Bone marrow (tissue), 2 donors: Measurements from ENCODE around the gene NOS1AP.
"Not testable (repeated sequence)": the region's sequence is repeated elsewhere in the genome, so short reads cannot be mapped to it uniquely, and the experiment has no call there.

Experiments used
- DNase-seq, 2 donors: peaks; one replicate each; lab custom pipeline; 2025; lab: John Stamatoyannopoulos, UW

The NOS1AP gene

DNA sequence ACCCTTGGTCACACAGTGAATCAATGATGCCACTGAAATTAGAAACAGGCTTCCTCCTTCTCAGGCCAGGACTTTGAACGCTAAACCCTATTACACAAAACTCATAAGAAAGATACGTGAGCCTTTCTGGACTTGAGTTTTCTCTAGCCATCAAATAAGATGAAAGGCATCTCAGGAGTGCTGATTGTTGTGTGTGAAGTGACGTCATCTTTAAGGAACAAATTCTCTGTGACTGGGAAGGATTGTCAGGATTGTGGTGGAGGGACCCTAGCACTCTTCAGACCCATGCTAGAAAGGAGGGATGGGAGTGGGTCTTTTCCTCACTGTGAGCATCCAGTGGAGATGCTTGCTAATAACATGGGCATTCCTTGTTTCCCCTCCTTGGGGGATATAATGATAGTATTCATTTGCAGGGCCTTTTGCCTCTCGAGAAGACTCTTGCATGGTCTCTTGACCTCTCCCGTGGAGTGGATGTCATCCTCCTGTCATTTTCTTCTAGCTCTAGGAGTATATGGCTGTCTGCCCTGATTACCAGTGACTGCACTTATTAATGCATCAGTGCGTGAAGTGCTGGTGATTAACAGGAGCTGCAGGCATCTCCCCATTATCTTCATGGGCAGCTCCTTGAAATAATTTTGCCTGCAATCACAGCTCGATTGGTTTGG is 267.3 kb downstream of the NOS1AP start:
- DNase-seq = no peak

GRCh38 chr1:162342452-162342983 is 273.0 kb downstream of the NOS1AP start:
- no peak for DNase-seq

DNA sequence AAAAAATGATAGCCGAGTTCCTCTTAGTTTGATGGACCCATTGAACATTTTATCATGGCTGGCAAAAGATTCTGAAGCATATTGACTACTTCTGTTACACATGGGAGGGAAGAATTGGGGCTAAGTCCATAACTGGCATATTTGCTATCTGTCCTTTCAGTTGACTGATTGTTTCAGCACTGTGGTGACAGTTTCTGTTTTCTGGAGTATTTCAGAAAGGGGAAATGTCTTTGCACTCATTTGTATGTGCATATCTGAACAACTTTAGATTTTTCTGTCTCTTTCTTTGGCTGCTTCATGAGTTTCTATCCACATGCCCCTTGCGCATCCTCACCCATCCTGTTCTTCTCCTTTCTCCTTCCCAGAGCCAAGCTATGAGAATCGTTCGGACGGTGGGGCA is 274.0 kb downstream of the NOS1AP start:
- DNase-seq = no peak

- DNase-seq = no peak
Observed at GRCh38 chr1:162347281-162347680, 277.8 kb downstream of the NOS1AP start.

GRCh38 chr1:162349635-162350330 is 280.3 kb downstream of the NOS1AP start:
- no peak for DNase-seq

DNA sequence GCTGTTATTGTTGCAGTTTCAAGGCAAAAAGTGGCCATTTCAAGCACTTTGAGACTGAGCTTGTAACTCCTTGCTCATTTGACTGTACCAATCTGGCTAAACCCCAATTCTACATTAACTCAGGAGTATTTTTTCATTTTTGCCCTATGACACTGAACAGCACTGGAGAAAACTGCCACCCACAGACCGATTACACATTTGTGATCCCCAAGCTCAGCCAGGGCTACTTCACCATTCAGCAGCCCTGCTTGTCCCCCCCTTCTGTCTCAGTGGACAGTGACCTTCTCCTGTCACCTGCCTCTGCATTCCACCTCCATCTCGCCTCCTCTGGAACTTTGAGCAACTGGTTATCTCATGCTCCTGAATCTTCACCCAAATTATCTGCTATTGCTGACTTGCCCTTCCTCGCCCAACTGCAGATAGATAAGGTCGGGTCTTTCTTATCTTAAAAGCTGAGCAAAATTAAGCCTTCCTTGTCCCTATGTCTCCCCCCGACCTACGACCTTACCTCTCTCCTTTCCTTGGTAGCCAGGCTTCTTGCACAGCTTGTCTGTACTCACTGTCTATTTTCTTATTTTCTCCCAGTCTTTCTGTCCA is 281.9 kb downstream of the NOS1AP start:
- no peak for DNase-seq

DNA sequence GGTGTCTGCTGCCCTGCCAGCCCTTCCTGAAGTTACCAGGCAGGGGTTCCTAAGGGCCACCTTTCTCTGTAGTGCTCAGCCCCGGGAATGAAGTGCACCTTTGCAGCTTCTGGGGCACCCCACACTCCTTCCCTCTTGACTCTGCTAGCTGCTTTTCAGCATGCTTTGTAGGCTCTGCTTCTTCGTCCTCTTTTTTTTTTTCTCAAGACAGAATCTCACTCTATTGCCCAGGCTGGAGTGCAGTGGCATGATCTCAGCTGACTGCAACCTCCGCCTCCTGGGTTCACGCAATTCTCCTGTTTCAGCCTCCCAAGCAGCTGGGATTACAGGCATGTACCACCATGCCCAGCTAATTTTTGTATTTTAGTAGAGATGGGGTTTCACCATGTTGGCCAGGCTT is 282.4 kb downstream of the NOS1AP start:
- DNase-seq = not testable (repeated sequence)

DNA sequence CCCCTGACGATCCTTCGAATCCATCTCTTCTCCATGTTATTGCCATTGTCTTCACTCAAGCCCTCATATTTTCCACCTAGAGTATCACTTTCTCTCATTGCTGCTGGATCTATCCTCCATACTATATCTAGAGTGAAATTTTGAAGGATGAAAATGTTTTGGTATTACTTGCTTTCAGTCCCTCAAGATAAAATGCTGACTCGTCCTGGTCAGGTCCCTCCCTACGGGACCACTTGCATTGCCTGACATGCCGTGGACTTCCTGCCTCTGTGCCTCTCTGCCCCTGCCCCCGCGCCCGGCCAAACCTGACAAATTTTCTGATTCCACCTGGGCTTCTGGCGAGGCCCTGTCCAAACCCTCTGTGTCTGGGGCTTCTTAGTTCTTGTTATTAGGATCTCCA is 283.6 kb downstream of the NOS1AP start:
- no peak for DNase-seq

DNA sequence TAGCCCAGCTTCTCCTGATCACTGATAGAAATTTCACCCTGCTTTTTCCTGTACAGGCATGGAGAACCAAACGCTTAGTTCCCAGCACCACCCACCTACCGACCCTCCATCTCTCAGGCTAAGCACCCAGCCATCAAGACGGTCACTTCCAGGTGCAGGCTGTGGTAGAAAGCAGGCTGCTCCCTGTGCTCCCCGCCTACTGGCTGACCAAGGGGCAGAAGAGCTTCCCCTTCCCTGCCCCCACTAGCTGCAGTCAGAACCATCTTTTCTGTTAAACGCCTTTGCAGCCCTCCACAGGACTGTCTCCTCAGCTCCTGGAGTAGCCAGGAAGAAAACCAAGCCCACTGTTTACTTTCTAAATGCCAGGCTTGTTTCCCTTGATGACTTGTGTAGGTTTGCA is 284.2 kb downstream of the NOS1AP start:
- no peak for DNase-seq

DNA sequence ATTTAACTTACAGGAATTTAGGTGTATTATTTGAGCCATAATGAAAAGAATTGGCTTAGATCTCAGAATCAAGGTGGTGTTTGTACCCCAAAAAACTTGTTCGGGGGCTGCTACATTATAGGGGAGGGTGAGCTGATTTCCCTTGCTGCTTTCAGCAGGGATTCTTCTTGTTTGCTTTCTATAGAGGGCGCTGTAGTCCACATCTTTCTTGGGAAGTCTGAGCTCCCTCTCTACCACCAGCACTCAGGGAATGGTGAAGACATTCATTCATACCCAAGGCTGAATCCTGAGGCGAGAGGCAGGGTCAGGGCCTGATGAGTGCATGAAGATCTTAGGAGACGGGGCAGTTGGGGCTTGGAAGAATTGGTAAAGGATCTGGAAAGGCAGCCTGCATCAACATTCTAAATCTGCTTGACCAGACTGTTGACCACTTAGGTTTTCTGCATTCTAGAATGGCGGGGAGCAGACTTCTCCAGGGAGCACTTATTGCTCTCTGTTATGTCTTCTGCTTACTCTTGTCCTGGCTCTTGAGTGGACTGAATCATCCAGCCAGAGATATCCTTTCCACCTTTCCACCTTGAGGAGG is 288.3 kb downstream of the NOS1AP start:
- DNase-seq = no peak

- DNase-seq = no peak
Observed at GRCh38 chr1:162358928-162359327, 289.4 kb downstream of the NOS1AP start.

GRCh38 chr1:162359523-162360236 is 290.2 kb downstream of the NOS1AP start:
- no peak for DNase-seq

DNA sequence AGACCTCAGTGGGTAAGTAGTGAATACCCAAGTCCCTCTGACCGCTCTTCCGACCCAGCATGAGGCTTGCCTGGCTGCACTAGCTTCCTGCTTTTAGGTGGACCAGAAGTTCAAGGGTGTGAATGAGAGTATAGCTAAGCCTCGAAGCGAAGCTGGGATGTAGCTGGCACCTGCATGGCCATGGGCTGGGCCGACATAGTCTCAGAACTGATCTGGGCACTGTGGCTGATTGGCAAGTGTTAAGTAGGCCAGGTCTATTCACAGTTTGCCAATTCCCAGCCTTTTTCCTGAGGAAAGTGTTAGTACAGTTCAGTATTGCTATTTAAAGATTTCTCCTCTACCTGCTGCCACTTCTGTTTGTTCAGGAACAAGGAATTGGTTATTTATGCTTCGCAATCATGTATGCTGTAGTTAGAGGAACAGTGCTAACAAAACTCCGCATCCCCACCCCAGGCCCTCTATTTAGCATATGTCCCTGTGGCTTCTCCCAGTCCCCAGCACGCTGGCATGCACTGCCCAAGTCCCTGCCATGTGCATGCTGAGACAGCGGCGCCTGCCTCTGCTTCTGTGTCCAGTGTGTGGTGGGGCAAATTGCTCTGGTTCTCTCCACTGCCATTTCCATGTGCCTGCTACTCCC is 290.9 kb downstream of the NOS1AP start:
- DNase-seq = no peak

- no peak for DNase-seq
Observed at GRCh38 chr1:162360874-162361260, 291.4 kb downstream of the NOS1AP start.

DNA sequence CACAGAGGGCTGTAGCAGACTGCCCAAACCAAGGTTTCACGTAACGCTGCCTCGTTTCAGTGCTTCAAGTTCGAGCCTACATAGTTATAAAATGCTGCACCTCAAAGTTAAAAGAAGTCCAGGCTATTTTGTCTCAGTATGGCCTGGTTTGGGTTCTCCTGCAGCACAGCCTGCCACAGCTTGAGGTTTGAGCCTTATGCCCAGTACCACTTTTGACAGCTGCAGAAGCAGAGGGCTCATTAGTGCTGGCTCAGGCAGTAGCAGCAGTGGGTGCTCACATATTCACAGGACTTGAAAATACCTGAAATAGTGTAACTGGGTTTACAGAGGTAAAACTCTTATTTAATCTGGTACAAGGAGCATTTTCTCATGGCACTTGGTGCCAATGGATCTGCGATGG is 291.9 kb downstream of the NOS1AP start:
- DNase-seq = no peak

GRCh38 chr1:162363823-162364222 is 294.3 kb downstream of the NOS1AP start:
- no peak for DNase-seq

GRCh38 chr1:162364498-162364897 is 295.0 kb downstream of the NOS1AP start:
- no peak for DNase-seq

DNA sequence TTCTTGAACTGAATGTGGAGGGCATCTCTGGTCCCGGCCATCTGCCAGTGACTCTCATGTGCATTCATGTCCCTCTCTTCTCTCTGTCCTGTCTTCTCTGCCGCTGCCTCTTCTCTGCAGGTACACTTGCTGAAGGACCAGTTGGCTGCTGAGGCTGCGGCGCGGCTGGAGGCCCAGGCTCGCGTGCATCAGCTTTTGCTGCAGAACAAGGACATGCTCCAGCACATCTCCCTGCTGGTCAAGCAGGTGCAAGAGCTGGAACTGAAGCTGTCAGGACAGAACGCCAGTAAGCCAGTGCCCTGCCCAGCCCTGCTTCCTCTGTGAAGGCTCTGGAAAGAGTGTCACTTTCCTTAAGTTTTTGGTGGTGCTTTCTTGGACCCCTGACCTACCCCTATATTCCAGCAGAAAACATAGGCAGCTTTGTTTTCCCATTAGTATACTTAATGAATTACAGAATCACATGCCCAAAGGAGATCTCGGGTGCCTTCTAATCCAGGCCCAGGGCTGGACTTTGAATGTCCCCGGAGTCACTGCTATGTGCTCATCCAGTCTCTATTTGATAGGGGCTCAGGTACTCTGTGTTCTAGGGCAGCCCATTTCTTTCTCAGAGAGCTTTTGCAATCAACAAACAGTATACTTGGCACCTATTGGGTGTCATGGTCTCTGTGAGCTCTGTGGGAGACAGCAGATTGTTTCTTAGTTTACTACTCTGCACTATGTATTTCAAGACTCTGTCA is 296.0 kb downstream of the NOS1AP start:
- no peak for DNase-seq

DNA sequence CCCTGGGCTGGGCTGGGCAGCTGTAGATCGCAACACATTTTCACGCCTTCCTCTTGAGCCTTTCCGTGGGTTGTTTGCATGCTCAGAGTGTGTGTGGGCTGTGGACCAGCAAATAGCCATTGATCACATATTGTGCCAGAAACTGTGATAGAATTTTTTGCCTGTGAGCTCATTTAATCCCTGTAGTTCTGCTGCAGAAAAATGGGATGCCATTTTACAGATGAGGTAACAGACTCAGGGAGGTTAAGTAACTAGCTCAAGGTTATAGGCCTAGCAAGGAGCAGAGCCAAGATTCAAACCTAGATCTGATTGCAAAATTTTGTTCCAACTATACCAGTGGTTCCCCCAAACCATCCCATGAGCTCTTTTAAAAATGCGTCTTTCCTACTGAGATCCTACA is 296.7 kb downstream of the NOS1AP start:
- DNase-seq = no peak

DNA sequence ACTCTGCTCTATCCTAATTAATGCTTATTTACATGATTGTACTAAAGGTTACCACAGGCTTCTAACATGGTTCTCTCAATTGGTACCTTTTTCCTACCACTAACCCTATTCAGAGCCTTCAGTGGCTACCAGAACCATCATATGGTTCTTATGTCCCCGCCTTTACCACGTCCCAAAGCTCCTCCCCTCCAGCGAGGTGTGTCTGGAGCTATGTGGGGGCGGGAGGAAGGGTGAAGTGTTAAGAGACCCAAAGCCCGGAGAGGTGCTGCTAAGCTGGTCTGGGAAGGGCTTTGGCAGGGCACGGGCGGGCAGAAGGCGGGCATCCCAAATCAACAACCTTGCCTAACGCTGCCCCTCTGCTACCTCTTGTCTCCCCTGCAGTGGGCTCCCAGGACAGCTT is 297.2 kb downstream of the NOS1AP start:
- no peak for DNase-seq

DNA sequence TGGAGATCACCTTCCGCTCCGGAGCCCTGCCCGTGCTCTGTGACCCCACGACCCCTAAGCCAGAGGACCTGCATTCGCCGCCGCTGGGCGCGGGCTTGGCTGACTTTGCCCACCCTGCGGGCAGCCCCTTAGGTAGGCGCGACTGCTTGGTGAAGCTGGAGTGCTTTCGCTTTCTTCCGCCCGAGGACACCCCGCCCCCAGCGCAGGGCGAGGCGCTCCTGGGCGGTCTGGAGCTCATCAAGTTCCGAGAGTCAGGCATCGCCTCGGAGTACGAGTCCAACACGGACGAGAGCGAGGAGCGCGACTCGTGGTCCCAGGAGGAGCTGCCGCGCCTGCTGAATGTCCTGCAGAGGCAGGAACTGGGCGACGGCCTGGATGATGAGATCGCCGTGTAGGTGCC is 297.6 kb downstream of the NOS1AP start:
- no peak for DNase-seq
